ENCODE data around the gene ADAM12. TPM values are rescaled to one million over a fixed set of nuclear protein-coding genes. Genes with fewer than 3 reads are reported as not detected.

The ADAM12 gene
- total RNA-seq, 3 donors from 2014 or later: 0.34 to 0.87 (median 0.51) TPM

- Mint-ChIP-seq H3K36me3 (ENCODE audit: insufficient read depth) (no peaks in the 10 kb centered on the region), H3K27me3 (ENCODE audit: low read depth) (no peaks in the 10 kb centered on the region)
These were observed 161.1 kb downstream of the ADAM12 start for GRCh38 chr10:126226988-126227761.

GRCh38 chr10:126226205-126226604, 162.1 kb downstream of the ADAM12 start:
- no peaks in the 10 kb centered on the region for H3K4me1 Mint-ChIP-seq (ENCODE audit: low read depth)
- DNase-seq (no peak), ATAC-seq (no peak)
- H3K36me3 Mint-ChIP-seq (ENCODE audit: insufficient read depth): no peaks in the 10 kb centered on the region
- H3K27me3 Mint-ChIP-seq (ENCODE audit: low read depth): no peaks in the 10 kb centered on the region
- H3K9me3 Mint-ChIP-seq: no peaks in the 10 kb centered on the region
- H3K4me3 Mint-ChIP-seq: no peak overlapping the region

More at GRCh38 chr10:126226988-126227761, 161.1 kb downstream of the ADAM12 start:
- Mint-ChIP-seq H3K4me1 (ENCODE audit: low read depth) (no peaks in the 10 kb centered on the region), H3K4me3 (no peak overlapping the region), H3K9me3 (no peaks in the 10 kb centered on the region)
- ATAC-seq (no peak), DNase-seq (no peak)

- Mint-ChIP-seq H3K9me3 (no peaks in the 10 kb centered on the region), H3K36me3 (ENCODE audit: insufficient read depth) (no peaks in the 10 kb centered on the region), H3K27me3 (ENCODE audit: low read depth) (no peaks in the 10 kb centered on the region), H3K4me3 (no peak overlapping the region), H3K4me1 (ENCODE audit: low read depth) (no peaks in the 10 kb centered on the region)
- ATAC-seq (no peak), DNase-seq (no peak)
These were observed 162.6 kb downstream of the ADAM12 start for GRCh38 chr10:126225672-126226008.

- no peaks in the 10 kb centered on the region for H3K4me1 Mint-ChIP-seq (ENCODE audit: low read depth)
- DNase-seq (no peak), ATAC-seq (no peak)
- H3K27me3 Mint-ChIP-seq (ENCODE audit: low read depth): no peaks in the 10 kb centered on the region
- no peaks in the 10 kb centered on the region for H3K9me3 Mint-ChIP-seq
- H3K36me3 Mint-ChIP-seq (ENCODE audit: insufficient read depth): no peaks in the 10 kb centered on the region
- no peak overlapping the region for H3K4me3 Mint-ChIP-seq
These were observed 163.2 kb downstream of the ADAM12 start for GRCh38 chr10:126224967-126225671.

- Mint-ChIP-seq H3K36me3 (ENCODE audit: insufficient read depth) (no peaks in the 10 kb centered on the region), H3K4me1 (ENCODE audit: low read depth) (no peaks in the 10 kb centered on the region), H3K4me3 (no peak overlapping the region), H3K9me3 (no peaks in the 10 kb centered on the region), H3K27me3 (ENCODE audit: low read depth) (no peaks in the 10 kb centered on the region)
- ATAC-seq (no peak), DNase-seq (no peak)
These were observed 164.7 kb downstream of the ADAM12 start for GRCh38 chr10:126223512-126224067.

GRCh38 chr10:126222736-126223511, 165.4 kb downstream of the ADAM12 start:
- ATAC-seq (no peak), DNase-seq (no peak)
- Mint-ChIP-seq H3K4me1 (ENCODE audit: low read depth) (no peaks in the 10 kb centered on the region), H3K36me3 (ENCODE audit: insufficient read depth) (no peaks in the 10 kb centered on the region), H3K4me3 (no peak overlapping the region), H3K27me3 (ENCODE audit: low read depth) (no peaks in the 10 kb centered on the region), H3K9me3 (no peaks in the 10 kb centered on the region)

GRCh38 chr10:126221874-126222273, 166.4 kb downstream of the ADAM12 start:
- DNase-seq (no peak), ATAC-seq (no peak)
- no peaks in the 10 kb centered on the region for H3K4me1 Mint-ChIP-seq (ENCODE audit: low read depth)
- no peaks in the 10 kb centered on the region for H3K36me3 Mint-ChIP-seq (ENCODE audit: insufficient read depth)
- no peaks in the 10 kb centered on the region for H3K9me3 Mint-ChIP-seq
- H3K27me3 Mint-ChIP-seq (ENCODE audit: low read depth): no peaks in the 10 kb centered on the region
- H3K4me3 Mint-ChIP-seq: no peak overlapping the region

- H3K4me3 Mint-ChIP-seq: no peak overlapping the region
- no peak for DNase-seq
- no peak for ATAC-seq
- H3K4me1 Mint-ChIP-seq (ENCODE audit: low read depth): no peaks in the 10 kb centered on the region
- H3K9me3 Mint-ChIP-seq: no peaks in the 10 kb centered on the region
- H3K27me3 Mint-ChIP-seq (ENCODE audit: low read depth): peaks cover 2% of the 10 kb centered on the region
- H3K36me3 Mint-ChIP-seq (ENCODE audit: insufficient read depth): no peaks in the 10 kb centered on the region
These were observed 169.3 kb downstream of the ADAM12 start for GRCh38 chr10:126218778-126219649.

- Mint-ChIP-seq H3K4me1 (ENCODE audit: low read depth) (no peaks in the 10 kb centered on the region), H3K4me3 (no peak overlapping the region), H3K9me3 (no peaks in the 10 kb centered on the region), H3K27me3 (ENCODE audit: low read depth) (peaks cover 2% of the 10 kb centered on the region), H3K36me3 (ENCODE audit: insufficient read depth) (no peaks in the 10 kb centered on the region)
- DNase-seq: no peak
- ATAC-seq: no peak
These were observed 170.1 kb downstream of the ADAM12 start for GRCh38 chr10:126218174-126218573.

- Mint-ChIP-seq H3K4me1 (ENCODE audit: low read depth) (no peaks in the 10 kb centered on the region), H3K9me3 (no peaks in the 10 kb centered on the region), H3K36me3 (ENCODE audit: insufficient read depth) (no peaks in the 10 kb centered on the region), H3K27me3 (ENCODE audit: low read depth) (peaks cover 3% of the 10 kb centered on the region), H3K4me3 (no peak overlapping the region)
- no peak for DNase-seq
- ATAC-seq: no peak
These were observed 171.7 kb downstream of the ADAM12 start for GRCh38 chr10:126216632-126216961.

GRCh38 chr10:126215746-126216631, 172.3 kb downstream of the ADAM12 start:
- H3K4me1 Mint-ChIP-seq (ENCODE audit: low read depth): no peaks in the 10 kb centered on the region
- no peaks in the 10 kb centered on the region for H3K36me3 Mint-ChIP-seq (ENCODE audit: insufficient read depth)
- H3K4me3 Mint-ChIP-seq: no peak overlapping the region
- no peak for DNase-seq
- ATAC-seq: no peak
- H3K9me3 Mint-ChIP-seq: no peaks in the 10 kb centered on the region
- peaks cover 4% of the 10 kb centered on the region for H3K27me3 Mint-ChIP-seq (ENCODE audit: low read depth)

- Mint-ChIP-seq H3K27me3 (ENCODE audit: low read depth) (peaks cover 4% of the 10 kb centered on the region), H3K9me3 (no peaks in the 10 kb centered on the region), H3K4me1 (ENCODE audit: low read depth) (no peaks in the 10 kb centered on the region), H3K36me3 (ENCODE audit: insufficient read depth) (no peaks in the 10 kb centered on the region), H3K4me3 (no peak overlapping the region)
- ATAC-seq (no peak), DNase-seq (no peak)
These were observed 173.6 kb downstream of the ADAM12 start for GRCh38 chr10:126214679-126215078.

- Mint-ChIP-seq H3K27me3 (ENCODE audit: low read depth) (peaks cover 4% of the 10 kb centered on the region), H3K9me3 (no peaks in the 10 kb centered on the region), H3K4me3 (no peak overlapping the region), H3K4me1 (ENCODE audit: low read depth) (no peaks in the 10 kb centered on the region), H3K36me3 (ENCODE audit: insufficient read depth) (no peaks in the 10 kb centered on the region)
- ATAC-seq (no peak), DNase-seq (no peak)
These were observed 174.3 kb downstream of the ADAM12 start for GRCh38 chr10:126214021-126214420.

Measured in activated T-cell treated with anti-CD3 and anti-CD28 coated beads, Interleukin-2, amount 50 U/mL, for 4 hours (primary cell).